ENCODE measurements around the gene KCMF1. TPM values are rescaled to one million over a fixed set of nuclear protein-coding genes. Genes with fewer than 3 reads are reported as not detected.
A peak's percentile ranks its signal among the peaks of the same experiment; 100 is the strongest.

The KCMF1 gene
- total RNA-seq, 1 donor from 2014 or later = 83.3 TPM

- intact Hi-C loops (cut with DNase I) = no loop called here
- ATAC-seq (ENCODE audit: poor library complexity) = no peak
These were observed 41.5 kb downstream of the KCMF1 start for GRCh38 chr2:85012431-85012830.

GRCh38 chr2:85012855-85013254 lies 41.9 kb downstream of the KCMF1 start:
- DNase-seq = no peak
- intact Hi-C loops (cut with DNase I) = no loop called here
- ATAC-seq (ENCODE audit: poor library complexity) = no peak

More at GRCh38 chr2:85012431-85012830, 41.5 kb downstream of the KCMF1 start:
- DNase-seq = no peak

GRCh38 chr2:85015653-85016360 lies 44.8 kb downstream of the KCMF1 start:
- ATAC-seq (ENCODE audit: poor library complexity) = no peak
- intact Hi-C loops (cut with DNase I) = no loop called here
- DNase-seq = no peak

- DNase-seq = no peak
- intact Hi-C loops (cut with DNase I) = no loop called here
- ATAC-seq (ENCODE audit: poor library complexity) = no peak
These were observed 45.5 kb downstream of the KCMF1 start for GRCh38 chr2:85016446-85016845.

- intact Hi-C loops (cut with DNase I) = no loop called here
- ATAC-seq (ENCODE audit: poor library complexity) = no peak
- DNase-seq = no peak
These were observed 46.6 kb downstream of the KCMF1 start for GRCh38 chr2:85017411-85018048.

- intact Hi-C loops (cut with DNase I) = no loop called here
- no peak for ATAC-seq (ENCODE audit: poor library complexity)
- no peak for DNase-seq
These were observed 47.1 kb downstream of the KCMF1 start for GRCh38 chr2:85018049-85018447.

GRCh38 chr2:85019121-85019520 lies 48.2 kb downstream of the KCMF1 start:
- no peak for ATAC-seq (ENCODE audit: poor library complexity)
- DNase-seq = no peak
- intact Hi-C loops (cut with DNase I) = no loop called here

- intact Hi-C loops (cut with DNase I) = no loop called here
- ATAC-seq (ENCODE audit: poor library complexity) (no peak), DNase-seq (no peak)
These were observed 51.3 kb downstream of the KCMF1 start for GRCh38 chr2:85022232-85022631.

GRCh38 chr2:85024372-85025047 lies 53.5 kb downstream of the KCMF1 start:
- DNase-seq = no peak
- ATAC-seq (ENCODE audit: poor library complexity) = no peak
- intact Hi-C loops (cut with DNase I) = no loop called here

GRCh38 chr2:85032621-85033020 lies 61.7 kb downstream of the KCMF1 start:
- ATAC-seq (ENCODE audit: poor library complexity) = no peak
- DNase-seq = no peak
- intact Hi-C loops (cut with DNase I) = no loop called here

GRCh38 chr2:85033388-85033787 lies 62.4 kb downstream of the KCMF1 start:
- no peak for ATAC-seq (ENCODE audit: poor library complexity)
- DNase-seq = no peak
- intact Hi-C loops (cut with DNase I) = no loop called here

GRCh38 chr2:85034158-85034557 lies 63.2 kb downstream of the KCMF1 start:
- DNase-seq (no peak), ATAC-seq (ENCODE audit: poor library complexity) (no peak)
- intact Hi-C loops (cut with DNase I) = no loop called here

- intact Hi-C loops (cut with DNase I) = no loop called here
- no peak for ATAC-seq (ENCODE audit: poor library complexity)
- no peak for DNase-seq
These were observed 66.7 kb downstream of the KCMF1 start for GRCh38 chr2:85037622-85038021.

- ATAC-seq (ENCODE audit: poor library complexity) = no peak
These were observed 71.4 kb downstream of the KCMF1 start for GRCh38 chr2:85042330-85042729.

GRCh38 chr2:85048534-85048933 lies 77.6 kb downstream of the KCMF1 start:
- no peak for DNase-seq
- intact Hi-C loops (cut with DNase I) = no loop called here
- ATAC-seq (ENCODE audit: poor library complexity) = no peak

More at GRCh38 chr2:85042330-85042729, 71.4 kb downstream of the KCMF1 start:
- no peak for DNase-seq
- intact Hi-C loops (cut with DNase I) = no loop called here

- ATAC-seq (ENCODE audit: poor library complexity) = no peak
- DNase-seq = no peak
- intact Hi-C loops (cut with DNase I) = no loop called here
These were observed 78.3 kb downstream of the KCMF1 start for GRCh38 chr2:85049236-85049635.

GRCh38 chr2:85053802-85054201 lies 82.8 kb downstream of the KCMF1 start:
- DNase-seq (no peak), ATAC-seq (ENCODE audit: poor library complexity) (peak; percentile 53)
- intact Hi-C loops (cut with DNase I) = no loop called here

- intact Hi-C loops (cut with DNase I) = no loop called here
- ATAC-seq (ENCODE audit: poor library complexity) (no peak), DNase-seq (no peak)
These were observed 86.4 kb downstream of the KCMF1 start for GRCh38 chr2:85057226-85057962.

- intact Hi-C loops (cut with DNase I) = no loop called here
- ATAC-seq (ENCODE audit: poor library complexity) (no peak), DNase-seq (no peak)
These were observed 90.9 kb downstream of the KCMF1 start for GRCh38 chr2:85061896-85062295.
